Right cardiac atrium (tissue), 5 donors: Measurements from ENCODE around the gene SNAPC1. TPM values are rescaled to one million over a fixed set of nuclear protein-coding genes. Genes with fewer than 3 reads are reported as not detected.
A peak's percentile ranks its signal among the peaks of the same experiment; 100 is the strongest.

Experiments used
- ATAC-seq, 2 donors: fragments of 200-7000 bp; cut with Tn5 transposase; one replicate each; pipeline versions ENCODE4 v1.8.0 to v1.9.1; 2020; ENCODE audit warnings: moderate library complexity in 2 of 2, mild to moderate bottlenecking in 1 of 2
- DNase-seq, 3 donors: peaks; one replicate each; pipeline ENCODE4 v3.0.0-alpha.2; 2020
- H3K27ac ChIP-seq: one replicate; pipeline ENCODE4 v1.5.1; 2013; ENCODE audit warnings: mild to moderate bottlenecking, low read length, control low read depth, moderate library complexity
- H3K27me3 ChIP-seq: one replicate; pipeline ENCODE4 v1.6.1; 2013; ENCODE audit not compliant: control insufficient read depth, insufficient read depth
- H3K4me1 ChIP-seq: one replicate; pipeline ENCODE4 v1.6.1; 2013; ENCODE audit warnings: low read length; ENCODE audit not compliant: control insufficient read depth, insufficient read depth
- H3K4me3 ChIP-seq: one replicate; pipeline ENCODE4 v1.5.1; 2013; ENCODE audit warnings: low read length, control low read depth
- H3K9me3 ChIP-seq: one replicate; pipeline ENCODE4 v1.6.1; 2013; ENCODE audit warnings: low read length; ENCODE audit not compliant: control insufficient read depth
- WGBS: extraction: QIAGEN DNeasy Blood & Tissue Kit; methylation state at CpG from one replicate; pipeline ENCODE4 v1.1.7; 2013; 5-methylcytosine and 5-hydroxymethylcytosine counted together
- intact Hi-C, 4 donors: fragments of 100-400 bp; cut with DNase I; formaldehyde crosslinking; loops; one replicate each; pipeline versions ENCODE4 v1.11.0 to v1.14.0; 2022 to 2023
- polyA plus RNA-seq: library from polyadenylated mRNA; stranded (reverse); fragments of 200-250 nt; gene quantifications from one replicate; pipeline ENCODE4 v1.2.3, GENCODE V29; 2013
- total RNA-seq, 4 donors: library from RNA; stranded (reverse); fragmentation: NEBNext Ultra II Directional; extraction: Animal tissue kit (Norgen Biotek cat#: 25700); gene quantifications; one replicate each; pipeline ENCODE4 v1.2.1, GENCODE V29; 2021
- donor health status: healthy with polysubstance abuse.
- donor health status: DM: no; HTN: yes; CAD: no.
- donor health status: DM: no; HTN: no; CAD: no.
- donor health status: DM: no; HTN: yes; CAD: no; lungs with severe emphysema.
- donor health status: DM: yes; HTN: yes; CAD: no.

The SNAPC1 gene
- total and polyA plus RNA-seq, 5 donors = 6.1 to 12.9 (median 9.1) TPM

GRCh38 chr14:61812347-61813095 is 50.3 kb downstream of the SNAPC1 start, which contains the start of gene SYT16:
SYT16 (plus strand) TSS chr14:61812703.
- Histone ChIP-seq H3K9me3 (no peaks in the 10 kb centered on the region), H3K4me1 (no peaks in the 10 kb centered on the region), H3K4me3 (peak within 1 kb of the TSS; percentile 61), H3K27ac (no peak within 1 kb of the TSS), H3K27me3 (no peaks in the 10 kb centered on the region)
- 2% methylated on average over 94 of the region's 95 CpGs for WGBS
- ATAC-seq = peak; percentile 31 to 47
- intact Hi-C loops = no loop called here
- peak in 2 of 3 donors; percentile 32 to 56 for DNase-seq

GRCh38 chr14:61813096-61813606 is 50.9 kb downstream of the SNAPC1 start:
- intact Hi-C loops = no loop called here
- 19% methylated on average over 25 of the region's 25 CpGs for WGBS
- peak overlapping the region; percentile 61 for H3K4me3 ChIP-seq
- H3K9me3 ChIP-seq = no peaks in the 10 kb centered on the region
- no peaks in the 10 kb centered on the region for H3K27me3 ChIP-seq
- no peaks in the 10 kb centered on the region for H3K4me1 ChIP-seq
- DNase-seq (peak in 1 of 3 donors; percentile 31), ATAC-seq (peak in 1 of 2 donors; percentile 38)
- no peak overlapping the region for H3K27ac ChIP-seq

DNA sequence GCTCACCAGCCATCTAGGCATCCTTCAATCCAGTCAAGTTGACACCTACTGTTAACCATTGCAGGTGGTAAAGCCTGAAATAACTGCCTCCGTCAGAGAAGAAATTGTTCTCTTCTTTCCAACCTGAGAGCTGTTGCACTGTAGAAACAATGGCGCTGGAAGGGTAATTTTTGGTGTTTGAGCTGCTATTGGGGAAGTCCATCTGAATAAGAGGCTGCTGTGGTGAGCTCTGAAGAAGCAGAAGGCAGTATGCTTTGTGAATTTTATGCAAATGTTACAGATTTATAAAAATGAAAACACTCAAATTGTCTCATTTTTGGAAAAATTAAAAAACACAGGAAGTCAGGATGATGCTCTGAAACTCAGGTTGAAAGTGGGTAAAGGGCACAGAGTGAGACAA is 60.2 kb downstream of the SNAPC1 start:
- DNase-seq = no peak
- ATAC-seq = no peak
- no peak overlapping the region for H3K27ac ChIP-seq
- intact Hi-C loops = no loop called here
- no peak overlapping the region for H3K4me3 ChIP-seq
- WGBS = 95% methylated on average over 2 of the region's 2 CpGs
- no peaks in the 10 kb centered on the region for H3K9me3 ChIP-seq
- H3K27me3 ChIP-seq = no peaks in the 10 kb centered on the region
- no peaks in the 10 kb centered on the region for H3K4me1 ChIP-seq

- Histone ChIP-seq H3K9me3 (no peaks in the 10 kb centered on the region), H3K27me3 (no peaks in the 10 kb centered on the region), H3K4me3 (no peak overlapping the region), H3K4me1 (no peaks in the 10 kb centered on the region), H3K27ac (no peak overlapping the region)
- WGBS = 87% methylated on average over 3 of the region's 3 CpGs
- DNase-seq (no peak), ATAC-seq (no peak)
- intact Hi-C loops = loop anchor here in 3 of 4 donors (10.0 kb wide), 3 partner anchors 48 to 538 kb away; no protein-coding TSS in a partner anchor
Measured at GRCh38 chr14:61832783-61833182, 70.6 kb downstream of the SNAPC1 start.

GRCh38 chr14:61836184-61836583 is 74.0 kb downstream of the SNAPC1 start:
- Histone ChIP-seq H3K27ac (no peak overlapping the region), H3K4me3 (no peak overlapping the region), H3K27me3 (no peaks in the 10 kb centered on the region), H3K9me3 (no peaks in the 10 kb centered on the region), H3K4me1 (no peaks in the 10 kb centered on the region)
- 89% methylated on average over 3 of the region's 3 CpGs for WGBS
- intact Hi-C loops = loop anchor here (2.0 to 10.0 kb wide), 6 partner anchors 51 to 541 kb away; no protein-coding TSS in a partner anchor
- no peak for ATAC-seq
- DNase-seq = no peak

GRCh38 chr14:61836807-61837206 is 74.6 kb downstream of the SNAPC1 start:
- ATAC-seq = no peak

DNA sequence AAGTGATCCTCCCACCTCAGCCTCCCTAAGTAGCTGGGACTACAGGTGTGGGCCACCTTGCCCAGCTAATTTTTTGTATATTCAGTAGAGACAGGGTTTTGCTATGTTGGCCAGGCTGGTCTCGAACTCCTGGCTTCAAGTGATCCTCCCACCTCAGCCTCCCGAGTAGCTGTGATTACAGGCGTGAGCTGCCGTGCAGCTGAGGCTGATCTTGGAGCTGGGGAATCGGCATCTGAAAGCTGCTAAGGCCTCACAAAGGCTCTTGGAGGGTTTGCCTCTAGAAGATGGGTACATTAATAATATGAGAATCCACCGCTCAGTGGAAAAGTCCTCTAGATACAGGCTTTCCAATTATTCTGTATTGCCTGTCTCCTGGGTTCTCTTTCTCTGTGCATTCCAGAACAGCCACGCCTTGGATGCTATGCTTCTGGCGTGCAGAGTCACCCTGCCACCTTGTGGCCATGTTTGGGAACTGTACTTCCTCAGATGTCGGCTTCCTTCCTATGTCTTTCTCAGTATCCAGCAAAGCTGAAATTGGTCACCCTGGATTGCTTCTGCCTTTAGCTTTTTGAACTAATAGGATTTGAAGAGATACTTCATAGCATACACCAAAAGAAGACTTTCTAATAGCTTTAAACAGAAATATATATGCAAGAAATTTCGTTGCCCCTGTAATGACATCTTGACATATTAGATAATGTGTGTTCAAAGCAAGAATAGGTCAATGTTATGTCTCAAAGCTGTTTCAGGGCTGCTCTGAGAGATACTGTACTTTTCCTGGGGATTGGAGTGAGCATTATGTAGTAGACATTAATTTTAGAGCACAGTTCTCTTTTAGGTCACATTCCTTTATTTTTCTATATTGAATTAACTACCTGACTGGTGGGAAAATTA is 75.4 kb downstream of the SNAPC1 start:
- WGBS = 40% methylated on average over 10 of the region's 10 CpGs
- Histone ChIP-seq H3K4me3 (no peak overlapping the region), H3K4me1 (no peaks in the 10 kb centered on the region), H3K27me3 (no peaks in the 10 kb centered on the region), H3K27ac (no peak overlapping the region), H3K9me3 (no peaks in the 10 kb centered on the region)
- intact Hi-C loops = loop anchor here (2.0 to 10.0 kb wide), 7 partner anchors 53 to 543 kb away; no protein-coding TSS in a partner anchor
- ATAC-seq (peak; percentile 91 to 92), DNase-seq (peak; percentile 76 to 88 (median 85))

More at GRCh38 chr14:61836807-61837206, 74.6 kb downstream of the SNAPC1 start:
- 92% methylated on average over 1 of the region's 1 CpG for WGBS
- no peak for DNase-seq
- Histone ChIP-seq H3K4me1 (no peaks in the 10 kb centered on the region), H3K27ac (no peak overlapping the region), H3K27me3 (no peaks in the 10 kb centered on the region), H3K9me3 (no peaks in the 10 kb centered on the region), H3K4me3 (no peak overlapping the region)
- intact Hi-C loops = loop anchor here (2.0 to 10.0 kb wide), 6 partner anchors 52 to 542 kb away; no protein-coding TSS in a partner anchor

DNA sequence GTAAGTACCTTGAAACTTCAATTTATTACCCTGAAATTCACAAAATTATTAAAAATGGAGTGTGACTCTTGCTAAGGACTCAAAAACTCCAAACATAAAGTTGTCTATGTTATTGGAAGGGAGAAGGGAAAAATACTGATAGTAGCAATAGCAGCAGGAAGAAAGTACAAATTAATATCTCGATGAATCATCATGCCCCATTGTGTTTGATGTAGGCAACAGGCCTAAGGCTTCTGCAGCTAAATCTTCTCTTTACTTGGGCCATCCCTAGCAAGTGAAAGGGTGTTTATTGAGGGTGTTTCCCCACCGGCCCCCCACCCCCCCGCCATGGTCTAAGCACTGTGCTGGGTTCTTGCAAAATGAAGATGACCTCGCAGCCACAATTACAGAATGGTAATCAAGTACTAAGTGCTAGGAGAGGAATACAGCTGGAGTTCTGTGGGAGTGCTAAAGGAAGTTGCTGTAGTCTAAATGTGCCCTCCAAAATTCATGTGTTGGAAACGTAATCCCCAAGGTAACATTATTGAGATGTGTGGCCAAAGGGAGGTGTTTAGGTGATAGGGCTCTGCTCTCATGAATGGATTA is 76.5 kb downstream of the SNAPC1 start:
- H3K27me3 ChIP-seq = no peaks in the 10 kb centered on the region
- no peak for ATAC-seq
- intact Hi-C loops = loop anchor here (2.0 to 10.0 kb wide), 6 partner anchors 54 to 544 kb away; no protein-coding TSS in a partner anchor
- no peaks in the 10 kb centered on the region for H3K4me1 ChIP-seq
- H3K27ac ChIP-seq = no peak overlapping the region
- H3K9me3 ChIP-seq = no peaks in the 10 kb centered on the region
- no peak overlapping the region for H3K4me3 ChIP-seq
- WGBS = 51% methylated on average over 5 of the region's 5 CpGs
- DNase-seq = no peak

DNA sequence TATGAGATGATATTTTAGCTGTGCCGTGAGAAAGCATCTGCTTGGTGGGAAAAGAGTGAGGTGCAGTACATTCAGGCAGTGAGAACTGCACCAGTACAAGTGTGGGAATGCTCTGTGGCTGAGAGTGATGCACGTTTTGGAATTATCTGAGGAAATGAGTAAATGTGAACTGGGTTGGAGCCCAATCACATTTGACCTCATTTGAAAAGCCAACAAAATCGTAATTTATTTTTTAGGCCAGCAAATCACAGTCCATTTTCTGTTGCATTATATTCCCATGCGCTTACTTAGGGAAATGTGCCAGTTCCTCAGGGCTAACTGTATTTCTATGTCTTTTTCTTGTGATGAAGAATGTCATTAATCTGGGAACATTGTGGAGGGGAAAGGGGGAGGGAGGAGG is 77.3 kb downstream of the SNAPC1 start:
- Histone ChIP-seq H3K9me3 (no peaks in the 10 kb centered on the region), H3K4me3 (no peak overlapping the region), H3K27ac (no peak overlapping the region), H3K4me1 (no peaks in the 10 kb centered on the region), H3K27me3 (no peaks in the 10 kb centered on the region)
- ATAC-seq (peak; percentile 64 to 68), DNase-seq (no peak)
- intact Hi-C loops = loop anchor here (2.0 to 10.0 kb wide), 6 partner anchors 55 to 545 kb away; no protein-coding TSS in a partner anchor
- WGBS = 48% methylated on average over 4 of the region's 4 CpGs

DNA sequence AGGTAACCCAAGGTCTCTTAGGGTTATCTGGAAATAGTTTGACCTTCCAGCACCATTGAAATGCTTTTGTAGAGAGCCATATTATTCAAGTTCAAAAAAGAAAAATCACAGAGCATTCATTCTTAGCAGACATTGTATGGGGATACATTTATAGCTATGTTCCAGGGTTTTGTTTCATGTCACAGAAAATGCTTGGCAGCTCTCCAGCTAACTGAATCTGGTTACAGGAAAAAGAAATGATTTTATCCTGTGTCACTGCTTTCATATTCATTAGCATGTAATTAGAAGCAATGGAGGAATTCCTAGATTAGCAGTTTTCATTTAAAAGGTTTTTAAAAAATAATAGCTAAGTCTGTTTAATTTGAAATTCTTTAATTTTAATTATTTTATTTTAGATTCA is 78.9 kb downstream of the SNAPC1 start:
- no peaks in the 10 kb centered on the region for H3K27me3 ChIP-seq
- no peaks in the 10 kb centered on the region for H3K9me3 ChIP-seq
- intact Hi-C loops = no loop called here
- no peak overlapping the region for H3K4me3 ChIP-seq
- DNase-seq (no peak), ATAC-seq (no peak)
- no peak overlapping the region for H3K27ac ChIP-seq
- no peaks in the 10 kb centered on the region for H3K4me1 ChIP-seq
